ENCODE results near the gene CPSF4L.
"Not testable (repeated sequence)": the region's sequence is repeated elsewhere in the genome, so short reads cannot be mapped to it uniquely, and the experiment has no call there.

The CPSF4L gene

GRCh38 chr17:73267648-73268537, 6.2 kb upstream of the CPSF4L start:
- DNase-seq (ENCODE audit: low spot score), result no peak

- no peak for DNase-seq (ENCODE audit: low spot score)
Measured at GRCh38 chr17:73266796-73267195, 5.1 kb upstream of the CPSF4L start.

- no peak for DNase-seq (ENCODE audit: low spot score)
Measured at GRCh38 chr17:73265646-73266640, 4.3 kb upstream of the CPSF4L start.

GRCh38 chr17:73264448-73264847, 2.8 kb upstream of the CPSF4L start:
- not testable (repeated sequence) for DNase-seq (ENCODE audit: low spot score)

DNA sequence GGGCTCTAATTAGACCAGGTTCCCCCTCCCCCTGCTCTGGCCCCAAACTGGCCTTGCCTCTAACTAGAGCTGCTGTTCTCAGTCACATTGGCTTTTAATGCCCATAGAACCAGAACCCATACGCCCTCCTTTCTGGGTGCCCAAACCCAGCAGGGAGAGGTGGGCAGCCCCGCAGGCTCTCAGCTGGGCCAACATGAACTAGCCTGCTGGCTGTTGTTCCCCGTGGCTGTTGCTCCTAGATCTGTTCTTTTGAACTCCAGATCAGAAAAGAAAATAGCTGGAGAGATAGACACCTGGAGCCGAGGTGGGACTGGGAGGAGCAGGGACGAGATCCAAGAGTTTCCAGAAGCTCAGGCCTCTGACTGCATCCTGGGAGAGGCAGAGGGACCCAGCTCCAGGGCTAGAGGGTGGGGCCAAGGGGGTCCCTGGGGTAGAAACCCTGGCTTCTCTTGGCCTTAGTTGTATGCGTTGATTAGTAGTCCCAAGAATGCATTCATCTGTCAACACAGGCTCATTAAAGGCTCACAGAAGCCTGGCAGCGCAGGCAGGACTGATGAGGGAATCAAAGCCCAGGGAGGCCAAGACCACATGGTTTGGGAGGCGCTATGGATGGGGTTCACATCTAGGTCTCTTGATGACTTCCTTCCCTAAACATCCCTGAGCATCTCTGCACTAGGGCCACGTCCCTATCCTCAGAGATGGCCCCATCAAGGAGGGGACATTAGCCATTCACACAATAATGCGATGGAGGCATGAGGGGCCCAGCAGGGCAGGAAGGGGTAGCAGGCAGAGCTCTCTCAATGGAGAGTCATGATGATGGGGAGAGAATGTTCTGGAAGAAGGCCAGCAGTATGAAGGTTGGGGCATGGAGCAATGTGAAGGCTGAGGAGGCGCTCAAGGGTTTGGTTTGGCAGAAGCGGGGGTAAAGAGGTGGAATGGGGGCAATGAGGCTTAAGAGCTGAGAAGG, 1.3 kb upstream of the CPSF4L start:
- no peak for DNase-seq (ENCODE audit: low spot score)

- no peak for DNase-seq (ENCODE audit: low spot score)
Measured at GRCh38 chr17:73261952-73262675, 434 bp upstream of the CPSF4L start.

DNA sequence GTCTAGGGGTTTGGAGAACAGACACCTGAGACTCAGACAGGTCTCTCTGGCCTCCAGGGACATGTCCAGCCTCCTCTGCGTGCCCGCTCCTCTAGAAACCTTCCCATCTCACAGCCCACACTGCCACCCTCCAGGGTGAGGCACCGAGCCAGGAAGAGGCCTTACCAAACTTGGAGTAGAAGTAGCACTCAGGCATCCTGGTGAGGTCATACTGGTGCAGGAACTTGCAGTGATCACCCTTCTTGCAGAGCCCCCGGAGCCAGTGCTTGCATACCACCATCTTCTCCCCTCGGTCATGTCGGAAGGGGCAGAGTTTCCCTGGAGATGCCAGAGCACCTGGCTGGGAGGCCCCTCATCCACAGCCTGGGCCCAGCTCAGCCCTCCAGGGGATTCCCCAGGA, 4.2 kb downstream of the CPSF4L start:
- DNase-seq (ENCODE audit: low spot score), result no peak

GRCh38 chr17:73256220-73256619, 5.5 kb downstream of the CPSF4L start:
- no peak for DNase-seq (ENCODE audit: low spot score)

DNA sequence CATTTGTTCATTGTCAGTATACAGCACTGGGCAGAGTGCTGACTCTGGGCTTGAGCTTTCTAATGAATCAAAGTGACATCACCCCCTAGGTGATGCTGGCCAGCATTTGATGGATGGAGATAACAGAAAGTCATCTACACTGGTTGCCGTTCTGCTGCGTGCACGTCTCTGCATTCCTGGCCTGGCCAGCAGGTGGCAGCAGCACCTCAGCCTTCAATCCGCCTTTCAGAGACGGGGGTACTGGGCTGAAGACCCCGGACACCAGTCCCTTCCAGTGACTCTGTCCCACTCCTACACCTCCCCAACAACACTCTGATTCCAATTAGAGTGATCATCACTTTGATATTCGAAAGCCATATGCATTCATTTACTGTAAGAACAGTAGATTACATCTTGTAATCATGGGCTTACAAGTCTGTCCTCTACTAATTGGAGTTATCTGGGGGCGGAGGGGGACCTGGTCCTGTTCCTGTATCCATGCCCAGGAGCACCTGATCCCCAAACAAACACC, 6.0 kb downstream of the CPSF4L start:
- DNase-seq (ENCODE audit: low spot score), result peak; percentile 53

- DNase-seq (ENCODE audit: low spot score), result no peak
Measured at GRCh38 chr17:73251871-73252270, 9.8 kb downstream of the CPSF4L start.

- no peak for DNase-seq (ENCODE audit: low spot score)
Measured at GRCh38 chr17:73250851-73251640, 10.6 kb downstream of the CPSF4L start.

DNA sequence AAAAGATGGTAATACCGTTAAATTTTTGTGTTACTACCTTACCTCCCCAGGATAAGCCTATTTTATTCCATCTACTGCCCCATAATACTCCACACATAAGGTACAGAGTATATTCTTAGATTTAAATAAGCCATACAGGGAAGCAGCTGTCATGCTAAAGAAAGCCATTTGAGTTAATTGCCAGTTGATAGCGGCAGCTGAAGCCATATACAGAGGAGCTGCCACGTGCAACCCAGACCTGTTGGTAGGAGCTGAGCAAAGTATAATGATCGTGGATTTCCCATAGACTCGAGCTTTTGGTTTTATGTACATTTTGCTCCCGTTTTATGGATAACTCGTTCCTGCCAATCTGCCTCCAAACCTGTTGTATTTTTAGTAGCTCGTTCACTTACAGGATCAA, 12.0 kb downstream of the CPSF4L start:
- DNase-seq (ENCODE audit: low spot score), result no peak

DNA sequence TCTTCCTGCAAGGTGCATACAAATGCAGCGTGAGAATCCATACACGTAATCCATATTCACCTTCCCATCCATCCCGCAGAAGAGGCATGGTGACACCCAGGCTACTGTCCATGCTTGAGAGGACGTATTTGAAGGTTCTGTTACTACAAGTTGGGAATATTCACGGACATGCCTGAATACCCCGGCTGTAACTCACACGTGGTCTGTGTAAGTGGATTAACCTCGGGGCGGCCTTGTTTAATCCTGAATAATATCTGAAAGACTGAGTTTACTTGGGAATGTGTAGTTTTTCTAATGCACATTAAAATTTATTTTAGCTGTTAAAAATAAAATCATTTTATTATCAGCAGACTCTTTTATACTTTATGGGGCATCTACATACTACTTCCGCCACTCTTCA, 13.1 kb downstream of the CPSF4L start:
- no peak for DNase-seq (ENCODE audit: low spot score)

- no peak for DNase-seq (ENCODE audit: low spot score)
Measured at GRCh38 chr17:73247726-73248125, 14.0 kb downstream of the CPSF4L start.

DNA sequence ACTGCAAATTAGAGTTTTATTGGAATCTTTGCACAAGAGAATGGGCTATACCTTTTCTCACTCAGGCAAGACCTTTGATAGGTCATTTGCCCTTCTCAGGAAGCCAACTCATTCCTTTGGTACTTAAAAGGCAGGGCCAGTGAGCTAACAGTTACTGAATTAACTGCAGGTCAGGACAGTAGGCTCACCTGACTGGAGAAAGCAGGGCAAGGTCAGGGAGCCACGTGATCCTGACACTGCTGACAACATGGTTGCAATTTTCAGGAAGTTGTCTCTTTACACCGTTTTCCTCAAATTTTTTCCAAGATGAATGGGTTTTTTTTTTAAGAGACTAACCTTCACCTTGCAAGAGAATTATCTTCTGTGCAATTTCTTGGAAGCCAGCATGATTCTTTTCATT, 21.1 kb downstream of the CPSF4L start:
- DNase-seq (ENCODE audit: low spot score), result no peak

- no peak for DNase-seq (ENCODE audit: low spot score)
Measured at GRCh38 chr17:73237714-73238113, 24.0 kb downstream of the CPSF4L start.

GRCh38 chr17:73234736-73235135, 26.9 kb downstream of the CPSF4L start:
- DNase-seq (ENCODE audit: low spot score), result no peak

- DNase-seq (ENCODE audit: low spot score), result peak; percentile 25
Measured at GRCh38 chr17:73232587-73233373, 28.9 kb downstream of the CPSF4L start.
